Measurements from ENCODE around the gene FAM162B. TPM values are rescaled to one million over a fixed set of nuclear protein-coding genes. Genes with fewer than 3 reads are reported as not detected.
"Not testable (repeated sequence)": the region's sequence is repeated elsewhere in the genome, so short reads cannot be mapped to it uniquely, and the experiment has no call there.

FAM162B gene
- total RNA-seq, 2 experiments from 2014 or later: not detected

DNA sequence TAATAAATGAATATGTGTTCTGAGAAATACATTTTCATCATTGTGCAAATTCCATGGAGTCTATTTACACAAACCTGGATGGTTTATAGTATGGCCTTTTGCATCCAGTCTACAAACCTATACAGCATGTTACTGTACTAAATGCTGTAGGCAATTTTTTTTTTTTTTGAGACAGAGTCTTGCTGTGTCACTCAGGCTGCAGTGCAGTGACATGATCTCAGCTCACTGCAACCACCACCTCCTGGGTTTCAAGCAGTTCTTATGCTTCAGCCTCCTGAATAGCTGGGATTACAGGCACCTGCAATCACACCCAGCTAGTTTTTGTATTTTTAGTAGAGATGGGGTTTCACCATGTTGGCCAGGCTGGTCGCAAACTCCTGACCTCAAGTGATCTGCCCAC lies 61.6 kb downstream of the FAM162B start:
- CTCF ChIA-PET; H3K9me3 Mint-ChIP-seq; POLR2A ChIA-PET; H3K27me3 Mint-ChIP-seq; DNase-seq; H3K4me3 Mint-ChIP-seq; H3K27ac Mint-ChIP-seq; intact Hi-C loops (cut with micrococcal nuclease); H3K4me1 Mint-ChIP-seq (ENCODE audit: low read depth): not testable (repeated sequence)
- peaks cover 17% of the 10 kb centered on the region for H3K36me3 Mint-ChIP-seq

Other genes starting within 250 kb of the FAM162B start
- not detected for gene TRAPPC3L, start 220.0 kb downstream of the FAM162B start, total RNA-seq
- gene CALHM4, start 212.0 kb downstream of the FAM162B start, total RNA-seq: not detected
- gene RWDD1, start 194.2 kb downstream of the FAM162B start, total RNA-seq: 10 to 100 TPM; 46.7 to 49.1 TPM
- not detected for gene RSPH4A, start 149.2 kb downstream of the FAM162B start, total RNA-seq
- gene ZUP1, start 97.0 kb downstream of the FAM162B start, total RNA-seq: 10 to 100 TPM; 22.4 to 24.7 TPM
- 10 to 100 TPM in 1 of 2 experiments, 1 to 10 TPM in 1; 10.0 to 10.2 TPM for gene KPNA5, start 84.5 kb downstream of the FAM162B start, total RNA-seq
- not detected for gene GPRC6A, start 63.4 kb upstream of the FAM162B start, total RNA-seq
- not detected for gene RFX6, start 111.5 kb upstream of the FAM162B start, total RNA-seq

Data from activated CD4-positive, alpha-beta memory T cell treated with anti-CD3 and anti-CD28 coated beads for 36 hours (primary cell).